Measurements from ENCODE around the gene PLAC8.
"Not testable (repeated sequence)": the region's sequence is repeated elsewhere in the genome, so short reads cannot be mapped to it uniquely, and the experiment has no call there.

GRCh38 chr4:83111751-83112141 lies 2.8 kb downstream of the PLAC8 start:
- not testable (repeated sequence) for TF ChIP-seq POLR2A (IDR thresholded peaks at IDR 0.05; ENCODE audit: low read length); GATA1 (IDR thresholded peaks at IDR 0.05; ENCODE audit: low read depth, low read length)
